Adrenal gland (tissue), 5 donors: Measurements from ENCODE around the gene CHMP2A.

Experiments
- CTCF ChIP-seq, 6 experiments: fragments of 450-650 bp in 4 of 6; fragments of 200-600 bp in 2 of 6; sonication (generic) in 1 of 6; IDR thresholded peaks; 1 replicate in 5 of 6; 2 replicates in 1 of 6; pipeline versions ENCODE4 v1.5.1 to v1.8.0; 2016 to 2021; ENCODE audit warnings: antibody characterized with exemption in 6 of 6, mild to moderate bottlenecking in 2 of 6, moderate library complexity in 1 of 6
- POLR2A ChIP-seq, 2 donors: fragments of 450-650 bp; IDR thresholded peaks; one replicate each; pipeline ENCODE4 v1.6.1; 2017; ENCODE audit warnings: antibody characterized with exemption in 2 of 2, mild to moderate bottlenecking in 2 of 2, moderate library complexity in 1 of 2
- donor health status: DM: no; HTN: no; CAD: no.

- no peak for TF ChIP-seq CTCF (IDR thresholded peaks at IDR 0.05)
- no peak for TF ChIP-seq POLR2A (IDR thresholded peaks at IDR 0.05)
Observed at GRCh38 chr19:58514564-58515022, 40.3 kb downstream of the CHMP2A start.
